GM19099 (cell line): ENCODE data around the gene DUSP28.

Experiments
- POLR2A ChIP-seq: IDR thresholded peaks from 3 replicates; pipeline ENCODE4 v1.6.1; 2011; ENCODE audit warnings: low read depth; ENCODE audit not compliant: insufficient read length; ENCODE audit errors: extremely low read depth

DUSP28 gene

GRCh38 chr2:240593703-240594451 is 33.7 kb downstream of the DUSP28 start:
- no peak for TF ChIP-seq POLR2A

- TF ChIP-seq POLR2A, result no peak
These were observed 34.6 kb downstream of the DUSP28 start for GRCh38 chr2:240594511-240595380.

GRCh38 chr2:240595381-240596079 is 35.4 kb downstream of the DUSP28 start:
- TF ChIP-seq POLR2A, result no peak

GRCh38 chr2:240596080-240596460 is 35.9 kb downstream of the DUSP28 start:
- no peak for TF ChIP-seq POLR2A

GRCh38 chr2:240596491-240596931 is 36.4 kb downstream of the DUSP28 start:
- TF ChIP-seq POLR2A, result no peak

GRCh38 chr2:240597054-240597418 is 36.9 kb downstream of the DUSP28 start:
- no peak for TF ChIP-seq POLR2A

GRCh38 chr2:240597419-240598181 is 37.4 kb downstream of the DUSP28 start:
- TF ChIP-seq POLR2A, result no peak

- TF ChIP-seq POLR2A, result no peak
These were observed 38.3 kb downstream of the DUSP28 start for GRCh38 chr2:240598311-240598911.

- no peak for TF ChIP-seq POLR2A
These were observed 39.0 kb downstream of the DUSP28 start for GRCh38 chr2:240599141-240599583.

GRCh38 chr2:240600451-240600961 is 40.3 kb downstream of the DUSP28 start:
- TF ChIP-seq POLR2A, result no peak

GRCh38 chr2:240601061-240601830 is 41.1 kb downstream of the DUSP28 start:
- no peak for TF ChIP-seq POLR2A

GRCh38 chr2:240601831-240602160 is 41.6 kb downstream of the DUSP28 start:
- no peak for TF ChIP-seq POLR2A

GRCh38 chr2:240602266-240603050 is 42.3 kb downstream of the DUSP28 start:
- no peak for TF ChIP-seq POLR2A
